Neural cell (in vitro differentiated cells): ENCODE measurements around the gene ISYNA1.

Experiments
- EP300 ChIP-seq: fragments of 450-650 bp; conservative IDR thresholded peaks from 2 replicates; pipeline ENCODE4 v1.6.1; 2014; ENCODE audit warnings: antibody characterized with exemption, mild to moderate bottlenecking, moderate library complexity; ENCODE audit not compliant: poor library complexity, severe bottlenecking
- EZH2 ChIP-seq: fragments of 200-600, 300-800 bp; shearing (Covaris generic), sonication (generic); IDR thresholded peaks from 2 replicates; pipeline ENCODE4 v1.6.1; 2014; ENCODE audit warnings: antibody characterized with exemption, low read length, borderline replicate concordance, mild to moderate bottlenecking; ENCODE audit not compliant: insufficient read depth, poor library complexity, severe bottlenecking
- MXI1 ChIP-seq: fragments of 450-650 bp; conservative IDR thresholded peaks from 2 replicates; pipeline ENCODE4 v1.6.1; 2014; ENCODE audit warnings: antibody characterized with exemption, mild to moderate bottlenecking; ENCODE audit not compliant: poor library complexity, severe bottlenecking
- POLR2AphosphoS5 ChIP-seq: IDR thresholded peaks from 2 replicates; pipeline ENCODE4 v1.6.1; 2012
- RAD21 ChIP-seq: fragments of 450-650 bp; conservative IDR thresholded peaks from 2 replicates; pipeline ENCODE4 v1.6.1; 2014; ENCODE audit warnings: antibody characterized with exemption, mild to moderate bottlenecking, moderate library complexity
- SMC3 ChIP-seq: fragments of 450-650 bp; conservative IDR thresholded peaks from 2 replicates; pipeline ENCODE4 v1.6.1; 2014; ENCODE audit warnings: antibody characterized with exemption, mild to moderate bottlenecking, moderate library complexity; ENCODE audit not compliant: poor library complexity
- TAF1 ChIP-seq: IDR thresholded peaks from 2 replicates; pipeline ENCODE4 v1.6.1; 2012; ENCODE audit warnings: low read depth
- TF ChIP-seq, protein P1 (sequence below): fragments of 450-650 bp; IDR thresholded peaks from 2 replicates; pipeline ENCODE4 v1.5.1; 2014; ENCODE audit warnings: antibody characterized with exemption, mild to moderate bottlenecking, moderate library complexity; ENCODE audit not compliant: poor library complexity, severe bottlenecking
- TF ChIP-seq, protein P2 (sequence below): IDR thresholded peaks from 2 replicates; pipeline ENCODE4 v1.6.1; 2012; ENCODE audit warnings: borderline replicate concordance

GRCh38 chr19:18428173-18428786 lies 9.7 kb downstream of the ISYNA1 start:
- TF ChIP-seq TAF1 (no peak), POLR2AphosphoS5 (no peak), EP300 (no peak), EZH2 (no peak), MXI1 (no peak), SMC3 (no peak), RAD21 (no peak)
- TF ChIP-seq, protein P1, sequence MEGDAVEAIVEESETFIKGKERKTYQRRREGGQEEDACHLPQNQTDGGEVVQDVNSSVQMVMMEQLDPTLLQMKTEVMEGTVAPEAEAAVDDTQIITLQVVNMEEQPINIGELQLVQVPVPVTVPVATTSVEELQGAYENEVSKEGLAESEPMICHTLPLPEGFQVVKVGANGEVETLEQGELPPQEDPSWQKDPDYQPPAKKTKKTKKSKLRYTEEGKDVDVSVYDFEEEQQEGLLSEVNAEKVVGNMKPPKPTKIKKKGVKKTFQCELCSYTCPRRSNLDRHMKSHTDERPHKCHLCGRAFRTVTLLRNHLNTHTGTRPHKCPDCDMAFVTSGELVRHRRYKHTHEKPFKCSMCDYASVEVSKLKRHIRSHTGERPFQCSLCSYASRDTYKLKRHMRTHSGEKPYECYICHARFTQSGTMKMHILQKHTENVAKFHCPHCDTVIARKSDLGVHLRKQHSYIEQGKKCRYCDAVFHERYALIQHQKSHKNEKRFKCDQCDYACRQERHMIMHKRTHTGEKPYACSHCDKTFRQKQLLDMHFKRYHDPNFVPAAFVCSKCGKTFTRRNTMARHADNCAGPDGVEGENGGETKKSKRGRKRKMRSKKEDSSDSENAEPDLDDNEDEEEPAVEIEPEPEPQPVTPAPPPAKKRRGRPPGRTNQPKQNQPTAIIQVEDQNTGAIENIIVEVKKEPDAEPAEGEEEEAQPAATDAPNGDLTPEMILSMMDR, result no peak
- TF ChIP-seq, protein P2, sequence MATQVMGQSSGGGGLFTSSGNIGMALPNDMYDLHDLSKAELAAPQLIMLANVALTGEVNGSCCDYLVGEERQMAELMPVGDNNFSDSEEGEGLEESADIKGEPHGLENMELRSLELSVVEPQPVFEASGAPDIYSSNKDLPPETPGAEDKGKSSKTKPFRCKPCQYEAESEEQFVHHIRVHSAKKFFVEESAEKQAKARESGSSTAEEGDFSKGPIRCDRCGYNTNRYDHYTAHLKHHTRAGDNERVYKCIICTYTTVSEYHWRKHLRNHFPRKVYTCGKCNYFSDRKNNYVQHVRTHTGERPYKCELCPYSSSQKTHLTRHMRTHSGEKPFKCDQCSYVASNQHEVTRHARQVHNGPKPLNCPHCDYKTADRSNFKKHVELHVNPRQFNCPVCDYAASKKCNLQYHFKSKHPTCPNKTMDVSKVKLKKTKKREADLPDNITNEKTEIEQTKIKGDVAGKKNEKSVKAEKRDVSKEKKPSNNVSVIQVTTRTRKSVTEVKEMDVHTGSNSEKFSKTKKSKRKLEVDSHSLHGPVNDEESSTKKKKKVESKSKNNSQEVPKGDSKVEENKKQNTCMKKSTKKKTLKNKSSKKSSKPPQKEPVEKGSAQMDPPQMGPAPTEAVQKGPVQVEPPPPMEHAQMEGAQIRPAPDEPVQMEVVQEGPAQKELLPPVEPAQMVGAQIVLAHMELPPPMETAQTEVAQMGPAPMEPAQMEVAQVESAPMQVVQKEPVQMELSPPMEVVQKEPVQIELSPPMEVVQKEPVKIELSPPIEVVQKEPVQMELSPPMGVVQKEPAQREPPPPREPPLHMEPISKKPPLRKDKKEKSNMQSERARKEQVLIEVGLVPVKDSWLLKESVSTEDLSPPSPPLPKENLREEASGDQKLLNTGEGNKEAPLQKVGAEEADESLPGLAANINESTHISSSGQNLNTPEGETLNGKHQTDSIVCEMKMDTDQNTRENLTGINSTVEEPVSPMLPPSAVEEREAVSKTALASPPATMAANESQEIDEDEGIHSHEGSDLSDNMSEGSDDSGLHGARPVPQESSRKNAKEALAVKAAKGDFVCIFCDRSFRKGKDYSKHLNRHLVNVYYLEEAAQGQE, result no peak
